GM21619 (cell line): Measurements from ENCODE around the gene FAM135A.
"Not testable (repeated sequence)": the region's sequence is repeated elsewhere in the genome, so short reads cannot be mapped to it uniquely, and the experiment has no call there.

Experiments
- ATAC-seq: cut with Tn5 transposase; IDR thresholded peaks from one replicate; pipeline ENCODE4 v1.9.1; 2021; ENCODE audit not compliant: unreplicated experiment

The FAM135A gene

GRCh38 chr6:70609181-70609580 lies 195.9 kb downstream of the FAM135A start:
- not testable (repeated sequence) for ATAC-seq
